MM.1S (cell line): Measurements from ENCODE around the gene ZNF691.

ENCODE experiments used
- EZH2 ChIP-seq: fragments of 300-600 bp; sonication (generic); optimal IDR thresholded peaks from 2 replicates; pipeline ENCODE3; 2017; ENCODE audit warnings: low read depth, mild to moderate bottlenecking, antibody characterized with exemption, low read length, mixed read lengths
- EZH2phosphoT487 ChIP-seq: fragments of 300-600 bp; sonication (generic); IDR thresholded peaks from 2 replicates; pipeline ENCODE4 v1.6.1; 2018; ENCODE audit warnings: antibody characterized with exemption, low read length
- TF ChIP-seq, protein P1 (sequence below): fragments of 300-600 bp; sonication (generic); IDR thresholded peaks from 2 replicates; pipeline ENCODE4 v1.5.1; 2016; ENCODE audit warnings: antibody characterized with exemption, low read length, mixed read lengths

DNA sequence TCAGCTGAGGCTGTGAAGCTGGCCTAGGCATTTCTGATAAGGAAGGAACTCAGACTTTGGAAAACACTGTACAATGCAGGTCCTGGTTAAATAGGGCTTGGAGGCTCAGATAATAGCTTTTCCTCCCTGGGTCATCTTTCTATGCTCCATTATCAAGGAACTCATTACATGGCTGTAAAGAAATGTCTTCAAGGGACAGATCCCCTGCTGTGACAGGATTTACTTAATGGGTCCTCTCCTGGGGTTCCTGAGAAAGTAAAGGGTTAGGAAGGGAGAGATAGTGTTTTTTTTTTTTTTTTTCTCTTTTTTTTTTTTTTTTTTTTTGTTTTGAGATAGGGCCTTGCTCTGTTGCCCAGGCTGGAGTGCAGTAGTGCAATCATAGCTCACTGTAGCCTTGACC is 15.1 kb upstream of the ZNF691 start:
- TF ChIP-seq, protein P1, sequence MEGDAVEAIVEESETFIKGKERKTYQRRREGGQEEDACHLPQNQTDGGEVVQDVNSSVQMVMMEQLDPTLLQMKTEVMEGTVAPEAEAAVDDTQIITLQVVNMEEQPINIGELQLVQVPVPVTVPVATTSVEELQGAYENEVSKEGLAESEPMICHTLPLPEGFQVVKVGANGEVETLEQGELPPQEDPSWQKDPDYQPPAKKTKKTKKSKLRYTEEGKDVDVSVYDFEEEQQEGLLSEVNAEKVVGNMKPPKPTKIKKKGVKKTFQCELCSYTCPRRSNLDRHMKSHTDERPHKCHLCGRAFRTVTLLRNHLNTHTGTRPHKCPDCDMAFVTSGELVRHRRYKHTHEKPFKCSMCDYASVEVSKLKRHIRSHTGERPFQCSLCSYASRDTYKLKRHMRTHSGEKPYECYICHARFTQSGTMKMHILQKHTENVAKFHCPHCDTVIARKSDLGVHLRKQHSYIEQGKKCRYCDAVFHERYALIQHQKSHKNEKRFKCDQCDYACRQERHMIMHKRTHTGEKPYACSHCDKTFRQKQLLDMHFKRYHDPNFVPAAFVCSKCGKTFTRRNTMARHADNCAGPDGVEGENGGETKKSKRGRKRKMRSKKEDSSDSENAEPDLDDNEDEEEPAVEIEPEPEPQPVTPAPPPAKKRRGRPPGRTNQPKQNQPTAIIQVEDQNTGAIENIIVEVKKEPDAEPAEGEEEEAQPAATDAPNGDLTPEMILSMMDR: no peak
- TF ChIP-seq EZH2 (no peak), EZH2phosphoT487 (no peak)
